MCF 10A (cell line): ENCODE results near the gene NLRC5. TPM values are rescaled to one million over a fixed set of nuclear protein-coding genes. Genes with fewer than 3 reads are reported as not detected.

Experiments
- BruUV-seq: library from RNA; stranded (reverse); fragments of 400-500 nt; replicated peaks from 2 replicates; lab custom pipeline; 2021; lab: Mats Ljungman, UMichigan
- CTCF ChIA-PET: fragments of 300-600 bp; sonication (Branson Sonifier 250); formaldehyde crosslinking; extraction: SDS; loops from one replicate; lab custom pipeline; 2021; ENCODE audit warnings: antibody characterized with exemption, inconsistent platforms; lab: Yijun Ruan, JAX
- POLR2A ChIA-PET: fragments of 300-600, 350-650 bp; sonication (Branson Sonifier 250); formaldehyde crosslinking; extraction: SDS; loops from one replicate; lab custom pipeline; 2020; ENCODE audit warnings: antibody characterized with exemption, inconsistent platforms; lab: Yijun Ruan, JAX
- DNase-seq: peaks from one replicate; pipeline ENCODE4 v3.0.0-alpha.2; 2018; ENCODE audit not compliant: unreplicated experiment
- H3K27ac Mint-ChIP-seq: one replicate; pipeline ENCODE4 v1.8.0; 2022; ENCODE audit warnings: mild to moderate bottlenecking, low read depth, mixed read lengths; ENCODE audit not compliant: unreplicated experiment
- H3K27me3 Mint-ChIP-seq: one replicate; pipeline ENCODE4 v1.8.0; 2022; ENCODE audit warnings: mixed read lengths; ENCODE audit not compliant: insufficient read depth, unreplicated experiment
- H3K36me3 Mint-ChIP-seq: one replicate; pipeline ENCODE4 v1.8.0; 2022; ENCODE audit warnings: mild to moderate bottlenecking, moderate library complexity, mixed read lengths; ENCODE audit not compliant: insufficient read depth, unreplicated experiment
- H3K4me1 Mint-ChIP-seq: one replicate; pipeline ENCODE4 v1.8.0; 2022; ENCODE audit warnings: mixed read lengths; ENCODE audit not compliant: insufficient read depth, unreplicated experiment
- H3K4me3 Mint-ChIP-seq: one replicate; pipeline ENCODE4 v1.8.0; 2022; ENCODE audit warnings: mild to moderate bottlenecking, moderate library complexity, mixed read lengths; ENCODE audit not compliant: unreplicated experiment
- H3K9me3 Mint-ChIP-seq: one replicate; pipeline ENCODE4 v1.8.0; 2022; ENCODE audit warnings: mixed read lengths; ENCODE audit not compliant: unreplicated experiment
- intact Hi-C: fragments of 100-400 bp; cut with micrococcal nuclease; formaldehyde crosslinking; loops from 2 replicates; pipeline ENCODE4 v1.14.1; 2022
- total RNA-seq: library from RNA; stranded (reverse); gene quantifications from 2 replicates; pipeline ENCODE4 v1.2.3, GENCODE V29; 2022
- TF ChIP-seq, protein P1 (sequence below): fragments of 200-600 bp; IDR thresholded peaks from one replicate; pipeline ENCODE4 v1.8.0; 2022; ENCODE audit warnings: antibody characterized with exemption, mild to moderate bottlenecking; ENCODE audit not compliant: unreplicated experiment

Gene NLRC5
- total RNA-seq, 1 experiment from 2014 or later: 8.0 TPM

GRCh38 chr16:57019746-57020145 lies 30.4 kb downstream of the NLRC5 start:
- intact Hi-C loops: no loop called here
- H3K4me3 Mint-ChIP-seq: no peak overlapping the region
- TF ChIP-seq, protein P1, sequence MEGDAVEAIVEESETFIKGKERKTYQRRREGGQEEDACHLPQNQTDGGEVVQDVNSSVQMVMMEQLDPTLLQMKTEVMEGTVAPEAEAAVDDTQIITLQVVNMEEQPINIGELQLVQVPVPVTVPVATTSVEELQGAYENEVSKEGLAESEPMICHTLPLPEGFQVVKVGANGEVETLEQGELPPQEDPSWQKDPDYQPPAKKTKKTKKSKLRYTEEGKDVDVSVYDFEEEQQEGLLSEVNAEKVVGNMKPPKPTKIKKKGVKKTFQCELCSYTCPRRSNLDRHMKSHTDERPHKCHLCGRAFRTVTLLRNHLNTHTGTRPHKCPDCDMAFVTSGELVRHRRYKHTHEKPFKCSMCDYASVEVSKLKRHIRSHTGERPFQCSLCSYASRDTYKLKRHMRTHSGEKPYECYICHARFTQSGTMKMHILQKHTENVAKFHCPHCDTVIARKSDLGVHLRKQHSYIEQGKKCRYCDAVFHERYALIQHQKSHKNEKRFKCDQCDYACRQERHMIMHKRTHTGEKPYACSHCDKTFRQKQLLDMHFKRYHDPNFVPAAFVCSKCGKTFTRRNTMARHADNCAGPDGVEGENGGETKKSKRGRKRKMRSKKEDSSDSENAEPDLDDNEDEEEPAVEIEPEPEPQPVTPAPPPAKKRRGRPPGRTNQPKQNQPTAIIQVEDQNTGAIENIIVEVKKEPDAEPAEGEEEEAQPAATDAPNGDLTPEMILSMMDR: no peak
- no peaks in the 10 kb centered on the region for H3K9me3 Mint-ChIP-seq
- no peaks in the 10 kb centered on the region for H3K4me1 Mint-ChIP-seq
- ChIA-PET CTCF (interaction anchor here (0.7 kb wide), 2 partner anchors 10 to 57 kb away, joined by 3 read pairs; no protein-coding TSS in a partner anchor), POLR2A (no interaction called here)
- no peaks in the 10 kb centered on the region for H3K27me3 Mint-ChIP-seq
- H3K27ac Mint-ChIP-seq: no peak overlapping the region
- BruUV-seq: no TSS peak
- DNase-seq: no peak
- peaks cover 15% of the 10 kb centered on the region for H3K36me3 Mint-ChIP-seq

DNA sequence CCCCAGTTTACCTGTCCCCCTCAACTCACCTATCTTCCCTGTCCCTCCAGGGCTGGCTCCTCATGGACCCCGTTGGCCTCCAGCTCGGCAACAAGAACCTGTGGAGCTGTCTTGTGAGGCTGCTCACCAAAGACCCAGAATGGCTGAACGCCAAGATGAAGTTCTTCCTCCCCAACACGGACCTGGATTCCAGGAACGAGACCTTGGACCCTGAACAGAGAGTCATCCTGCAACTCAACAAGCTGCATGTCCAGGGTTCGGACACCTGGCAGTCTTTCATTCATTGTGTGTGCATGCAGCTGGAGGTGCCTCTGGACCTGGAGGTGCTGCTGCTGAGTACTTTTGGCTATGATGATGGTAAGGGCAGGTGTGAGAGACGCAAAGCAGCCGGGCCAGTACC lies 31.3 kb downstream of the NLRC5 start:
- ChIA-PET POLR2A (interaction anchor here (1.0 kb wide), 1 partner anchor 12 kb away, joined by 3 read pairs; no protein-coding TSS in a partner anchor), CTCF (no interaction called here)
- Mint-ChIP-seq H3K27ac (no peak overlapping the region), H3K9me3 (no peaks in the 10 kb centered on the region), H3K36me3 (peaks cover 15% of the 10 kb centered on the region), H3K4me3 (no peak overlapping the region), H3K27me3 (no peaks in the 10 kb centered on the region), H3K4me1 (no peaks in the 10 kb centered on the region)
- no TSS peak for BruUV-seq
- TF ChIP-seq, protein P1: no peak
- intact Hi-C loops: no loop called here
- DNase-seq: no peak

DNA sequence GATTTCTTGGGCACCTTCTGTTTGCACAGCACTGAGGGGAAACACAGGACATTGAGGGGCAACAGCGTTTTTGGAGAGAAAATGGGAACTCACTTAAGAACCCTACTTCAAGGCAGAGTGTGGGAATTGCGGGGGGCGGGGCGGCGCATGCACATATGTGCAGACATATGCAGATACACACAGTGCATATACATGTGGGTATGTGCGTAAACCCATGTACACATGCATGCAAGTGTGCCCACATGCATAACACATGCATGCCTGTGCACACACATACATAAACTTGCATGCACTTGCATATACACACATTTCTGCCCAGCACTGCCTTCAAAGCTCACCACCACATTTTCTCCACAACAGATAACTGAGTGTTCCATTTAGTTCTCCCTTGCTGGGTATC lies 32.4 kb downstream of the NLRC5 start:
- no TSS peak for BruUV-seq
- no peak for DNase-seq
- Mint-ChIP-seq H3K9me3 (no peaks in the 10 kb centered on the region), H3K4me3 (no peak overlapping the region), H3K27ac (no peak overlapping the region), H3K27me3 (no peaks in the 10 kb centered on the region), H3K4me1 (no peaks in the 10 kb centered on the region), H3K36me3 (peaks cover 15% of the 10 kb centered on the region)
- POLR2A ChIA-PET: no interaction called here
- intact Hi-C loops: no loop called here
- CTCF ChIA-PET: interaction anchor here (0.7 kb wide), 1 partner anchor 70 kb away, joined by 4 read pairs; no protein-coding TSS in a partner anchor
- TF ChIP-seq, protein P1: no peak

DNA sequence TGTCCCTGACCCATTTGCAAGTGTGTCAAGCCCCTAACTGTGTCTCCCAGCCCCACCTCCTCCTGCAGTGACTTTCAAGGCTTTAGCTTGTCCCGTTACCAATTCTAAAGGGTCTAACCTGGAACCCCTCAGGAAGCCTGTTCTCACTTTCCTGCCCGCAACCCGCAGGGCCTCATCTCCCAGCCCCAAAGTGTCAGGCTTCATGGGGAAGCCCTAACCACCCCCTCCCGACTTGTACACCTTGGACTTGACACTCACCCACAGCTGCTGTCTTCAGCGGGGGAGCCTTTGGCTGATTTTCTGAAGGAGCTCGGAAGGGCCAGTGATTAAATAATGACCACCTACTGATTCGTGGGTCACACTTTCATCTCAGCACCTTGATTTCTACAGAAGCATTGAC lies 33.1 kb downstream of the NLRC5 start:
- Mint-ChIP-seq H3K9me3 (no peaks in the 10 kb centered on the region), H3K27me3 (no peaks in the 10 kb centered on the region), H3K27ac (no peak overlapping the region), H3K36me3 (peaks cover 15% of the 10 kb centered on the region), H3K4me1 (no peaks in the 10 kb centered on the region), H3K4me3 (no peak overlapping the region)
- ChIA-PET CTCF (interaction anchor here (0.7 kb wide), 2 partner anchors 56 to 590 kb away, joined by 3 read pairs; no protein-coding TSS in a partner anchor), POLR2A (no interaction called here)
- intact Hi-C loops: no loop called here
- TF ChIP-seq, protein P1: no peak
- DNase-seq: no peak
- BruUV-seq: no TSS peak
